ENCODE results near the gene C9orf50.
"Not testable (repeated sequence)": the region's sequence is repeated elsewhere in the genome, so short reads cannot be mapped to it uniquely, and the experiment has no call there.

C9orf50 gene

DNA sequence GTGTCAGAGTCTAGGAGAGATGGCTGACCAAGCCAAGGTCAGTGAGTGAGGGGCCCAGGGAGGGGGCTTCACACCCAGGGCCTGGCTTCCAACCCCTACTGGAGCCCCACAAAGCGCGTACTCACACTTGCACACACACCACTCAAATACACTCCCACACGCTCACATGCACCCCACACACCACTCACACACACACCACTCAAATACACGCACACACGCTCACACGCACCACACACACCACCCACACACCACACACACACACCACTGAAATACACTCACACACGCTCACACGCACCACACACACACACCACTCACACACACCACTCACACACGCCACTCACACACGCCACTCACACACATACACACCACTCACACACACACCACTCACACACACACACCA is 26.7 kb upstream of the C9orf50 start:
- DNase-seq: no peak

DNA sequence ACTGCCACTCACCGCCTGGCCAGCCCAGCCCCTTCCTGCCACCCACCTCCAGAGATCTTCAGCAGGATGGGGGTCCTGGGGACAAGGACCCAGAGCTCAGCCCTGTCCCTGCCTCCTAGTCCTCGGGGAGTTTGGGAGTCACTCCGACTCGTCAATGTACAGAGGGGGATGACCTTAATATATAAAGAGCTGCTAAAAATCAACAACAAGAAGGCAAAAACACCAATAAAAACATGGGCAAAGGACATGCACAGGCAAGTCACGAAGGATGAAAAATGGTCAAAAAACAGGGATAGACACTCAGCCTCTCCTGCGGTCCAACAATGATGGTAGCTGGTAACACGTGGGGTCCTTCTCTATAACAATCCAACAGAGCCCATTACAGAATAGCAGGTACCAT is 25.8 kb upstream of the C9orf50 start:
- DNase-seq: no peak

- no peak for DNase-seq
These were observed 25.4 kb upstream of the C9orf50 start for GRCh38 chr9:129646252-129646651.

GRCh38 chr9:129644902-129645301 is 24.0 kb upstream of the C9orf50 start:
- no peak for DNase-seq

- no peak for DNase-seq
These were observed 23.5 kb upstream of the C9orf50 start for GRCh38 chr9:129644365-129644764.

- no peak for DNase-seq
These were observed 22.8 kb upstream of the C9orf50 start for GRCh38 chr9:129643706-129644105.

- DNase-seq: peak; percentile 79 to 97 (median 97)
These were observed 21.1 kb upstream of the C9orf50 start, which contains the start of gene ASB6 for GRCh38 chr9:129641750-129642585. ASB6 (minus strand) TSS chr9:129642151; CDS start chr9:129641999, 152 bp downstream.

DNA sequence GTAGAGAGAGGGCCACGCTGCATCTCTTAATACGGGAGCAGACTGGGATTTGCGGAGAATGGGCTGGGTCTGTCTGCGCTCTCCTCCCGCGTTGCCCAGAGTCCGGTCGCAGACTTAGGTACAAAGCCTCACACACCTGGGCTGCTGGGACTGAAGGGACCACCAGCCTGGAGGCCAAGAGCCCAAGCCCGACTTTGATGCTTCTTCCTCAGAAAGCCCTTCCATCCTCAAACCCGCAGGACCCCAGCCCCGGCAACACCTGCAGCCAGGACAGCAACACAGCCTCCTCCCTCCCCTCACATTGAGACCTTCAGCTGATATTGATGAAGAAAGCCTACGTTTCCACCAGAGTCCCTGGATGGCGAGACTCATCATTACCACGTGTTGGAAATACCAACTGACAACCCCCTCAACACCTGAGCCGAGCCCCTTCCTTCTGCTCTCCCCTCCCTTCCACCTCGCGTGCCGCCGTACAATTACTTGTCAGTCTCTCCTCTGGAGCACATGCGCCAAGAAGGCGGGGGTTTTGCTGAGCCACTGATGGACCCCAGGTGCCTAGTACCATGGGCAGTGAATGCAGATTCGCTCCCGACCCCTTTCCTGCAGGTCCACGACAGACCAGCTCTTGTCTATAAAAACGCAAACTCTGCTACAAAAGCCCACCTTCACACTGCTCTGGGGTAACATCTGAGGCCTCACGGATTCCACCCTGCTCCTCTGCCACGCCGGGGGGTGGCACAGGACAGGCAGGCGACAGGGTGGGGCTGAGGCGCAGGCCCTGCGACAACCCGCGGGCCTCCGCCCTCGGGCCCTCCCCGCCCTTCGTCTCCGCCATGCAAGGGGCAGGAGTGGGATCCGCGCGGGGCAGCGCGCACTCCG is 20.2 kb upstream of the C9orf50 start:
- DNase-seq: no peak

GRCh38 chr9:129640086-129640870 is 19.4 kb upstream of the C9orf50 start:
- peak in 2 of 3 experiments; percentile 87 to 97 for DNase-seq

DNA sequence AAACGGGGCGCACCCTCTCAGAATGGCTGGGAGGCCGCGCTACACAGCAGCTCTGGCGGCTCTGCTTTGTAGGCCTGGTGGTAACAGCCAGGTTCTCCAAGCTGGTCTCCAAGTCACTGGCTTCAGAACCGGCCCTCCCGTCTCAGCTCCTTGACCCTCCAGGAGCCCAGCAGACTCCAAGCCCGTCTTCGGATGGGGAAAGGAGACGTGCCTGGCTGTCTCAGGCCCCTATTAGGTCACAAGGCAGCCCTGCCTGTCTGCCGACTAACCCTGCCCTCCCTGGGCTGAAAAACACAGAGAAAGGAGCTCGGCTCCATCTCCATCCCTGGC is 18.8 kb upstream of the C9orf50 start:
- DNase-seq: no peak

- DNase-seq: no peak
These were observed 18.2 kb upstream of the C9orf50 start for GRCh38 chr9:129639034-129639630.

DNA sequence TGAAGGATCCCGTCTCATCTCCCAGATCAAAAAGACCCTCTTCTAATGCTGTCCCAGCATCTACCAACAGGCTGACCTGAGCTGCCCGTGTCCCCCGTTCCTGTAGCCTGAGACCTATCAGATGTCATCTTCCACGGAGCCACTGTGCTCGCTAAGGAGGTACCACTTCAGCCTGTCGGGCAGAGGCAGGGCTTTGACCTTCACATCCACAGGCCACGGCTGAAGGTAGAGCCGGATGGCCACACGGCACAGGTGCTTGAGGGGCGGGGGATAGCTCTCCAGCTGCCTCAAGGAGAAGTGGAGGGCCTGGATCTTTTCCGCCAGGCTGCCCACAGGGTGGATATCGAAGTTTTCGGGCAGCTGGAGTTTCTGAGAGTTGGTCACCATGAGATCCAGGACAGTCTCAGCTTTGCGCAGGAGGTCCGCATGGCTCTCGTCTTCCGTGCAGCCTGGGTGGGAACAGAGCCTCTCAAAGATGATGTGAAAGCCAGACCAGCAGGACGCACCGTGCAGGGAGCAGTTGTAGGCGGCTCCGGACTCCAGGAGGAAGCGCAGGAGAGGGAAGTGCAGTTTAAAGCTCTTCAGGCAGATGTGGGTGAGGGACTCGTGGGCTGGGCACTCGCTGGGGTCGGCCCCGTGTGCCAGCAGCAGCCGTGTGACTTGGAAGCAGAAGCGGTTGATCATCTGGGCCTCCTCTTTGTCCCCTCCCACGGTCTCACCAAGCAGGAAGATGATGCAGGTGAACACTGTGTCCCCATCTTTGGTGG is 17.0 kb upstream of the C9orf50 start:
- DNase-seq: no peak

DNA sequence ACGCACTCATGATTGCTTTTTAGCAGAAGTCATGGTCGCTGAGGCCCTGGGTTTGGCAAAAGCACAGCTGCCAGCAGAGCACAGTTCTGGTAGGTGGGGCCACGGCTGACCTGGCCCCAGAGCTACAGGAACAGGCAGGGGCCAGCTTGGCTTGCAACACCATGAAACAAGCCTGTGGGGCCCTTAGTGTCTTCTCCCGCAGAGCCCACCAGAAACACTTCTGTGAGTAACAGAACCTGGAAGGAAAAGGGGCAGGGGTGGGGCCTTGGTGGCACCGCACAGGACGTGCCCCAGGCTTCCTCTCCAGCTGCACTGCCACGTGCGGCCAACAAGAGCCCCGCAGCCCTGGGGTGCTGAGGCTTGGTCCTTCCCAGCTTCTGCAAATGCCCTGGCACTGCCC is 16.2 kb upstream of the C9orf50 start:
- no peak for DNase-seq

DNA sequence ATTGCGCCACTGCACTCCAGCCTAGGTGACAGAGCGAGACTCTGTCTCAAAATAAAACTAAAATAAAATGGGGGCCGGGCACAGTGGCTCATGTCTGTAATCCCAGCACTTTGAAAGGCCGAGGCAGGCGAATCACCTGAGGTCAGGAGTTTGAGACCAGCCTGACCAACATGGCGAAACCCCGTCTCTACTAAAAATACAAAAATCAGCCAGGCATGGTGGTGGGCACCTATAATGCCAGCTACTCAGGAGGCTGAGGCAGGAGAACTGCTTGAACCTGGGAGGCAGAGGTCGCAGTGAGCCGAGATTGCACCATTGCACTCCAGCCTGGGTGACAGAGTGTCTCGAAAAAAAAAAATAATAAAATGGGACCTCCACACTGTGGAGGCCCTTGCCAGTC is 15.4 kb upstream of the C9orf50 start:
- not testable (repeated sequence) for DNase-seq

- no peak for DNase-seq
These were observed 14.5 kb upstream of the C9orf50 start for GRCh38 chr9:129635099-129636065.

GRCh38 chr9:129633848-129634247 is 12.9 kb upstream of the C9orf50 start:
- DNase-seq: no peak

GRCh38 chr9:129633207-129633606 is 12.3 kb upstream of the C9orf50 start:
- DNase-seq: no peak

- no peak for DNase-seq
These were observed 11.6 kb upstream of the C9orf50 start for GRCh38 chr9:129632460-129632859.

- no peak for DNase-seq
These were observed 10.8 kb upstream of the C9orf50 start for GRCh38 chr9:129631674-129632129.

- no peak for DNase-seq
These were observed 10.2 kb upstream of the C9orf50 start for GRCh38 chr9:129630967-129631673.
